ENCODE data around the gene RBMS1. TPM values are rescaled to one million over a fixed set of nuclear protein-coding genes. Genes with fewer than 3 reads are reported as not detected.

The RBMS1 gene
- total and polyA plus RNA-seq, 7 donors, result 4.4 to 91.8 (median 69.2) TPM

DNA sequence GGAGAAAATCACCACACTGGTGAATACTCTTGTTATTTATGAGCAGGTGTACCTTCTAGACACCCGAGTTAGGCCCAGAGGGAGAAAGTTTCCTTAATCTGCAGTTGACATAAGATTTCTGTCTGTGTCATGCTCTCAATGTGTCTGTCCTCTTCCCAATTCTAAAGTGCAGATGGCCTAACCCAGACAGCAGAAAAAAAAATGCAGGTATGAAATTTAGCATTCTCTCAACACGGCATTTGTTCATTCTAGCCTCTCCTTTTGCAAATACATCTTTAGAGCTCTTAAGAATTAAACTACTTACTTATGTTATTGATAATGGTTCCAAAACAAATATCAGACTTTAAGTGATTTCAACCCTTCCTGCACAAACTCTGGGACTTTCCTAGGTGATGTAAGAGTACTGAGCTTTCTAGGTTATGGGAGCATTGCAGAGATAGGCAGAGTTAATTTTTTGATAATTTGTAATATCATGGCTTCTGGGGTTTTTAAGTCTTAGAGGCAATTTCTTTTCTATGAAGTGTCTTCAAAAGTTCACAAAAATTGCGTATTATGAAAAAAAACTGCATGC, 260.6 kb downstream of the RBMS1 start:
- Histone ChIP-seq H3K27ac (no peak overlapping the region), H3K4me1 (peaks cover 0 to 9% (median 4%) of the 10 kb centered on the region in 4 donors), H3K36me3 (no peaks in the 10 kb centered on the region), H3K9me3 (no peaks in the 10 kb centered on the region), H3K4me3 (no peak overlapping the region), H3K27me3 (no peaks in the 10 kb centered on the region)
- intact Hi-C loops (cut with DNase I), result no loop called here
- DNase-seq, result no peak
- TF ChIP-seq EP300 (IDR thresholded peaks at IDR 0.05), result no peak
- WGBS, 2 donors, result 44 to 72% methylated on average over 3 of the region's 3 CpGs

DNA sequence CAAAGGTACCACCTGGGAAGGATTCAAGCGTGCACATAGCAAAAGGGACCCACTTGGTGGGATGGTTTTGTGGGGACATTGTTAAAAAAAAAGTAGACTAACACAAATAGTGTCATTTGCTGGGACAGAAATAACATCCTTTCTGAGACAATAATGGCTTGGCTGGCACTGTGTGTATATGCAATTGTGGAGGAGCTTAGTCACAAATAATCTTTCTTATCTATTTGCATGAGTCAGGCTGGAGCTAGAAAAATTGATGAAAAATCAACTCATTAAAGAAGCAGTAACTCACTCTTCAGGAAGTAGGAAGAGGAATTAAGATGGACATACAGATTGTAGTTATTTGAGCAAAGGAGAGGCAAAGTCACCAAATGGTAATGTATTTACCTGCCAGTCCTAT, 264.0 kb downstream of the RBMS1 start:
- no peak for DNase-seq
- no peaks in the 10 kb centered on the region for H3K9me3 ChIP-seq
- WGBS, 2 donors, result 94 to 97% methylated on average over 1 of the region's 1 CpG
- intact Hi-C loops (cut with DNase I), result no loop called here
- no peaks in the 10 kb centered on the region for H3K27me3 ChIP-seq
- no peak overlapping the region for H3K4me3 ChIP-seq
- H3K27ac ChIP-seq, result no peak overlapping the region
- H3K4me1 ChIP-seq, result peaks cover 0 to 12% (median 5%) of the 10 kb centered on the region in 4 donors
- TF ChIP-seq POLR2AphosphoS5 (IDR thresholded peaks at IDR 0.05) (no peak), EP300 (IDR thresholded peaks at IDR 0.05) (no peak)
- TF ChIP-seq, protein P1, sequence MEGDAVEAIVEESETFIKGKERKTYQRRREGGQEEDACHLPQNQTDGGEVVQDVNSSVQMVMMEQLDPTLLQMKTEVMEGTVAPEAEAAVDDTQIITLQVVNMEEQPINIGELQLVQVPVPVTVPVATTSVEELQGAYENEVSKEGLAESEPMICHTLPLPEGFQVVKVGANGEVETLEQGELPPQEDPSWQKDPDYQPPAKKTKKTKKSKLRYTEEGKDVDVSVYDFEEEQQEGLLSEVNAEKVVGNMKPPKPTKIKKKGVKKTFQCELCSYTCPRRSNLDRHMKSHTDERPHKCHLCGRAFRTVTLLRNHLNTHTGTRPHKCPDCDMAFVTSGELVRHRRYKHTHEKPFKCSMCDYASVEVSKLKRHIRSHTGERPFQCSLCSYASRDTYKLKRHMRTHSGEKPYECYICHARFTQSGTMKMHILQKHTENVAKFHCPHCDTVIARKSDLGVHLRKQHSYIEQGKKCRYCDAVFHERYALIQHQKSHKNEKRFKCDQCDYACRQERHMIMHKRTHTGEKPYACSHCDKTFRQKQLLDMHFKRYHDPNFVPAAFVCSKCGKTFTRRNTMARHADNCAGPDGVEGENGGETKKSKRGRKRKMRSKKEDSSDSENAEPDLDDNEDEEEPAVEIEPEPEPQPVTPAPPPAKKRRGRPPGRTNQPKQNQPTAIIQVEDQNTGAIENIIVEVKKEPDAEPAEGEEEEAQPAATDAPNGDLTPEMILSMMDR (IDR thresholded peaks at IDR 0.05), result no peak
- no peaks in the 10 kb centered on the region for H3K36me3 ChIP-seq

DNA sequence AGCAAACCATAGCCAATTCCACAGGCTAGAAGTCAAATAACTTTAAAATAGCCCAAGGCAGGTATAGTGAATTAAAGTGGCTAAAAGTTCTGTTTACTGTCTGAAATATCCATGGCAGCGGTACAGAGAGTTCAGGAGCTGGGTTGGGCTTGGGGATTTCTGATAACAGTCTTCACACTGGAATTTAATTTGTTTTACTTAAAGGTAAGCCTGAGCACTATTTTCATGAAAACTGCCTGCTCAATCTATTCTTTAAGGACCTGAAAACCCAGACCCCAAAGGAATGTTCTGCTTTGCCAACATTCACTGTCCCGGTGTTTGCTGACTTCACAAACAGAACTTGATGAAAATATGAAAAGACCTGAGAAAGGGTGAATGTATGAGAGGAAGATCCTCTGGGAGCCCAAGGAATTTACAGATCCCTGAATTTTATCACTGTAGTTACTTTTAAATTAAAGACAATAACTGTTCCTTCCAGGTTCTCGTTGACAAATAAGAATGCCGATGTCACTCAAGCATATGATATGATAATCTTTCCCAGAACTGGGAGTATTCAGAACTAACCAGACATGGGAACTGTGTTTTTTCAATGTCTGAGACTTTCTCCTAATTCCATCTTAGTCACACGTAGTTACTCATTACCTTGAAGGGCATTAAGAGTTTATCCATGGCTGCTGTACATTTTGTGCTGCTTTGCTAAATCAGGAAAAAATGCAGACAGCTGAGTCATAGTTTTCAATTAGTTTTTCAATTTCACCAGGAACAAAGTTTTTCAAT, 265.3 kb downstream of the RBMS1 start:
- no peak overlapping the region for H3K27ac ChIP-seq
- WGBS, 2 donors, result 58 to 79% methylated on average over 5 of the region's 5 CpGs
- H3K27me3 ChIP-seq, result no peaks in the 10 kb centered on the region
- intact Hi-C loops (cut with DNase I), result no loop called here
- H3K9me3 ChIP-seq, result no peaks in the 10 kb centered on the region
- H3K4me1 ChIP-seq, result peaks cover 0 to 21% (median 10%) of the 10 kb centered on the region in 4 donors
- TF ChIP-seq POLR2A (IDR thresholded peaks at IDR 0.05), result no peak
- DNase-seq, result no peak
- no peak overlapping the region for H3K4me3 ChIP-seq
- no peaks in the 10 kb centered on the region for H3K36me3 ChIP-seq

DNA sequence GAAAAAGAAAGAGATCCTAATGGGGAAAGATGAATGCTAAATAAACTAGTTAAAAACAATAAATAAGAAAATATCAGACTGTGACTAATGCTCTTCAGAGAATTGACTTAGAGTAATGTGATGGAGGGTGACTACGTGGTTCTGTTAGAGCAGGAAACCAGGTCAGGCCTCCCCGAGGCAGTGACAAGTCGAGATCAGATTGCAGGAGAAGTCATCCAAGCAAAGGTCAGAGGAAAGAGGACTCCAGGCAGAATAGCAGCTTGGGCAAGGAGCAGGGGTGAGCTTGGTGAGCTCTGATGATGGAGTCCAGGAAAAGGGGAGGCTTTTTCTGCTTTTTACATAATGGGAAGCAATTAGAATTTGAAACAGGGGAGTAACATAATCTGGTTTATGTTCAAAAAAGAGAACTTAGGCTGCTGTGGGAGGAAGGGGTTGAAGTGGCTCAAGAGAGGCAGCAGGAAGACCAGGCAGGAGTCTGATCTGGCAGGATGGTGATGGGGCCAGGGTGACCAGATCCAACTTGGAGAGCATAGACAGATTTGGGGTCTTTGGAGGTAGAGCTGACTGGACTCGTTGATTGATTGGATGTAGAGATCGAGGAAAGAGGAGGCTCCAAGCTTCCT, 266.2 kb downstream of the RBMS1 start:
- no peaks in the 10 kb centered on the region for H3K36me3 ChIP-seq
- DNase-seq, result no peak
- H3K27ac ChIP-seq, result no peak overlapping the region
- TF ChIP-seq EP300 (IDR thresholded peaks at IDR 0.05) (no peak), POLR2AphosphoS5 (IDR thresholded peaks at IDR 0.05) (no peak), POLR2A (IDR thresholded peaks at IDR 0.05) (no peak)
- TF ChIP-seq, protein P1 (IDR thresholded peaks at IDR 0.05), result no peak
- intact Hi-C loops (cut with DNase I), result no loop called here
- 69 to 79% methylated on average over 5 of the region's 5 CpGs for WGBS, 2 donors
- H3K4me1 ChIP-seq, result peaks cover 0 to 21% (median 10%) of the 10 kb centered on the region in 4 donors
- no peak overlapping the region for H3K4me3 ChIP-seq
- no peaks in the 10 kb centered on the region for H3K9me3 ChIP-seq
- H3K27me3 ChIP-seq, result no peaks in the 10 kb centered on the region

DNA sequence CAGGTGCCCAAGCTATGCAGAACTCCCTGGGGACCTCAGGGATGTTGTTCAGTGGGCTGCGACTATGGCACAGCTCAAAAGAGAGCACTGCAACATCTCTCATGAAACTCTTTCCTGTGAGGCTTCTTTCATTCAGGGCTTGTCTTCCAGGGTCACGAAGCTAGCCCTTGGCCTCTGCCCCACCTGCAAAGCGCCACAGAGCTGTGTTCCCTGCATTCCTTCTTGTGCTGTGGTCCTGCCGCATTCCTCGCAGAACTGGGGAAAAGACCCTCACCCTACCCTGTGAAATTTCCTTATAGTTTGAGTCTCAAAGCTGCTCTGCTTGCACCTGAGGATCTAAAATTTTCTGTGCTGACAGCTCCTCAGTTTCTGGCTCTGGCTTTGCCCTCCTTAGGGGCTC, 267.2 kb downstream of the RBMS1 start:
- TF ChIP-seq POLR2A (IDR thresholded peaks at IDR 0.05) (no peak), POLR2AphosphoS5 (IDR thresholded peaks at IDR 0.05) (no peak), EP300 (IDR thresholded peaks at IDR 0.05) (no peak)
- TF ChIP-seq, protein P1 (IDR thresholded peaks at IDR 0.05), result no peak
- WGBS, 2 donors, result 82 to 92% methylated on average over 5 of the region's 5 CpGs
- no peaks in the 10 kb centered on the region for H3K27me3 ChIP-seq
- no peak overlapping the region for H3K27ac ChIP-seq
- no peak overlapping the region for H3K4me3 ChIP-seq
- peaks cover 0 to 28% (median 13%) of the 10 kb centered on the region in 4 donors for H3K4me1 ChIP-seq
- H3K9me3 ChIP-seq, result no peaks in the 10 kb centered on the region
- intact Hi-C loops (cut with DNase I), result no loop called here
- H3K36me3 ChIP-seq, result no peaks in the 10 kb centered on the region
- no peak for DNase-seq

Measured in sigmoid colon (tissue), 7 donors.